Activated CD8-positive, alpha-beta memory T cell treated with anti-CD3 and anti-CD28 coated beads, Interleukin-2, amount 10 ng/mL, durations not matched to agents 7 days and 5 days (primary cell): ENCODE results near the gene CAMTA1. TPM values are rescaled to one million over a fixed set of nuclear protein-coding genes. Genes with fewer than 3 reads are reported as not detected.

Experiments used
- ATAC-seq: fragments of 150-1000 bp; cut with Tn5 transposase; one replicate; pipeline ENCODE4 v1.10.0; 2021; ENCODE audit warnings: moderate library complexity
- CTCF ChIA-PET: fragments of 350-600 bp; sonication (Branson Sonifier 250); formaldehyde crosslinking; loops from one replicate; lab custom pipeline; 2021; ENCODE audit warnings: antibody characterized with exemption; lab: Charles Lee
- DNase-seq: peaks from one replicate; pipeline ENCODE4 v3.0.0-alpha.2; 2020
- H3K27ac Mint-ChIP-seq: one replicate; pipeline ENCODE4 v1.8.0; 2021; ENCODE audit warnings: mild to moderate bottlenecking, mixed read lengths
- H3K27me3 Mint-ChIP-seq: one replicate; pipeline ENCODE4 v1.8.0; 2021; ENCODE audit warnings: mixed read lengths
- H3K36me3 Mint-ChIP-seq: one replicate; pipeline ENCODE4 v1.8.0; 2021; ENCODE audit warnings: mild to moderate bottlenecking, mixed read lengths
- H3K4me1 Mint-ChIP-seq: one replicate; pipeline ENCODE4 v1.8.0; 2021; ENCODE audit warnings: mixed read lengths
- H3K4me3 Mint-ChIP-seq: one replicate; pipeline ENCODE4 v1.8.0; 2021; ENCODE audit warnings: mild to moderate bottlenecking, moderate library complexity, mixed read lengths
- H3K9me3 Mint-ChIP-seq: one replicate; pipeline ENCODE4 v1.8.0; 2022; ENCODE audit warnings: low read depth, mixed read lengths
- total RNA-seq, 2 experiments: library from RNA; stranded (reverse); gene quantifications; one replicate each; pipeline ENCODE4 v1.2.3, GENCODE V29; 2021

Gene CAMTA1
- total RNA-seq, 2 experiments from 2014 or later, result 42.8 to 43.2 TPM

DNA sequence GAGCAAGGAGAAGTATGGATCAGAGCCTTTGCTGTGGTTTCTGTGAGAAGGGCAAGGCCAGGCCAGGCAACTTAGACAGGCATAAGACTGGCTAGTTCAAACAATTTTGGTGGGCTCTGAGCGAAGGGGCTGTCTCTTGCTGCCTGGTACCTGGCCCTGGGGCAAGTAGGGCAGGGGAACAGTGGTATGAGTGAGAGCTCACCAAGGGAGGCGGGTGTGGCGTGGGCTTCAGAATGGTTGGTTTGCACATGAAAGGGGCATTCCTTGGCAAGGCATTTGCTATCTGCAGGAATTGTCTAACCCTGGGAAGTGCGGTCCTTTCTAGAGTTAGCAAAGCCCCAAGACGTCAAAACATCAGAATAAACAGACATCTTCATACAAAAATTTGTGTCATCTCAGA lies 210.5 kb downstream of the CAMTA1 start:
- ATAC-seq (no peak), DNase-seq (no peak)
- peaks cover 65% of the 10 kb centered on the region for H3K27me3 Mint-ChIP-seq
- H3K4me3 Mint-ChIP-seq, result no peak overlapping the region
- H3K27ac Mint-ChIP-seq, result no peak overlapping the region
- no peaks in the 10 kb centered on the region for H3K36me3 Mint-ChIP-seq
- no peaks in the 10 kb centered on the region for H3K9me3 Mint-ChIP-seq
- peaks cover 14% of the 10 kb centered on the region for H3K4me1 Mint-ChIP-seq
- CTCF ChIA-PET, result interaction anchor here (1.2 kb wide), 1 partner anchor 10 kb away, joined by 3 read pairs; no protein-coding TSS in a partner anchor

DNA sequence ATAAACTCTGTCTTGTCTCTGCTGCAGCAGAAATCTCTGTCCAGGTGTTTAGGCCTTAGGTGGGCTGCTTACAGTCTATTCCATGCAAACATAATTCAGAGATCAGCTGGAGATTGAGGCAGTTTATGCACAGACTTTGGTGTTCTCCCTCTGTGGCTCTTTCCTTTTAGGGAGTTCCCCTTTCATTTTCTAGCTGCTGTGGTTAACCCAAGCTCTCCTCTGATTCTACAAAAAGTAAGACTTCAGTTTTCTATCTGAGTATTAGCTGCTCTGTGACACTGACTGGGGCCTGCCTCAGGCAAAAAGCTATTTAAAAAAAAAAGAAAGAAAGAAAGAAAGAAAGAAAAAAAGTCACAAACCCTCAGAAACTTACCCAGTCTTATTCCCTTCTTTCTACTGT lies 211.1 kb downstream of the CAMTA1 start:
- CTCF ChIA-PET, result interaction anchor here (1.2 kb wide), 1 partner anchor 9 kb away, joined by 3 read pairs; no protein-coding TSS in a partner anchor
- no peak for DNase-seq
- Mint-ChIP-seq H3K4me3 (no peak overlapping the region), H3K36me3 (no peaks in the 10 kb centered on the region), H3K27ac (no peak overlapping the region), H3K4me1 (peaks cover 16% of the 10 kb centered on the region), H3K9me3 (no peaks in the 10 kb centered on the region), H3K27me3 (peaks cover 65% of the 10 kb centered on the region)
- ATAC-seq, result no peak

DNA sequence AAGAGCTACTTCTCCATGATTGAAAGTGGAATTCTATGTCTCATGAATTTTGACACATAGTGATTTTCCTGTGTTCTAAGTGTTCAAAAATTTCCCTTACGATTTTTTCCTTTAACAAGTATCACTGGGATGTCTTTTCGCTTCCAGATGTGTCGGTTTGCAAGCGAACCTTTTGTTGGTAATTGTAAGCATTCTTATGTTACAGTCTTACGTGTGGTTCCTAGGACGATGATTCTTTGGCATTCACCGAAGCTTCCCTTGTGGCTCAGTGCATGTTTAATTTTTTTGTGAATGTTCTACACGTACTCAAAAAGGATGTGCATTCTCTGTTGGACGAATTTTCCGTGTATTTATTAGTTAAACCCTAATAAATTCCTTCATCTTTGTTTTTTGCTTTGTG lies 211.6 kb downstream of the CAMTA1 start:
- no peak for ATAC-seq
- CTCF ChIA-PET, result no interaction called here
- Mint-ChIP-seq H3K4me1 (peaks cover 16% of the 10 kb centered on the region), H3K9me3 (no peaks in the 10 kb centered on the region), H3K27me3 (peaks cover 64% of the 10 kb centered on the region), H3K4me3 (no peak overlapping the region), H3K36me3 (no peaks in the 10 kb centered on the region), H3K27ac (no peak overlapping the region)
- DNase-seq, result no peak

DNA sequence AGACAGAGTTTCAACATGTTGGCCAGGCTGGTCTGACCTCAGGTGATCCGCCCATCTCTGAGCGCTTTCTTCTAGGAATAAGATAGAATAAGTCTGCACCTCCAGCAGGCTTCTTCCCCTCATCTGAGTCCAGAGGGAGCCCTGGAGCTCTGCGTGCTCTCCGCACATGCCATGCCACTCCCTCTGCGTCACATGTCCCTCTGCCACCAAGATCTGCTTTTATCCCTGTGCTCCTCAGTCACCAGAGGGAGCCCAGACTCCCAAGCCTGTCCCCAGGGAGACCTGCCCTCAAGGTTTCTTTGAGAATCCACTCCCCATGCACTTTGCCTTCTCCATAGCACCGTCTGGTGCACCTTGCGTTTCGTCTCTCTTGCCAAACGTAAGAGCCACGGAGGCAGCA lies 213.0 kb downstream of the CAMTA1 start:
- no peaks in the 10 kb centered on the region for H3K36me3 Mint-ChIP-seq
- H3K27me3 Mint-ChIP-seq, result peaks cover 58% of the 10 kb centered on the region
- H3K27ac Mint-ChIP-seq, result no peak overlapping the region
- DNase-seq (no peak), ATAC-seq (no peak)
- no peak overlapping the region for H3K4me3 Mint-ChIP-seq
- peaks cover 16% of the 10 kb centered on the region for H3K4me1 Mint-ChIP-seq
- CTCF ChIA-PET, result no interaction called here
- no peaks in the 10 kb centered on the region for H3K9me3 Mint-ChIP-seq

DNA sequence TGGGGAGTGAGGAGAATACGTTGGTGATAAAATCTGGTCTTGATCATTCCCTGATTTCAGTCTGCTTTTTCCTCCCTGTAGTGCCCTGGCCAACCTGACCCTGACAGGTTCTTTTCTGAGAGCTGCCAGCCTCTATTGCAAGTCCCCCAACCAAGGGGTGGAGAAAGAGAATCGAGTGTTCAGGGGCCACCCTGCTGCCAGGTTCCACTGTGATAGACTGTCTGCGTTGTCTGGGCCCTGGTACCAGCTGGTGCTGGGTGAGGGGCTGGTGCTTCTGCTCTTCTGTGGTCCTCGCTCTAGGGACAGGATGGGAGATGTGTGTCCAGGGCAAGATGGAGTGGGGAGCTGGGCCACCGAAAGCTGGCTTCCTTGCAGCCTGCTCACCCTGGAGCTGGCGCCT lies 214.6 kb downstream of the CAMTA1 start:
- Mint-ChIP-seq H3K36me3 (no peaks in the 10 kb centered on the region), H3K9me3 (no peaks in the 10 kb centered on the region), H3K4me1 (peaks cover 16% of the 10 kb centered on the region), H3K27ac (no peak overlapping the region), H3K4me3 (no peak overlapping the region), H3K27me3 (peaks cover 46% of the 10 kb centered on the region)
- CTCF ChIA-PET, result interaction anchor here (0.7 kb wide), 1 partner anchor 14 kb away, joined by 3 read pairs; no protein-coding TSS in a partner anchor
- DNase-seq (no peak), ATAC-seq (no peak)

DNA sequence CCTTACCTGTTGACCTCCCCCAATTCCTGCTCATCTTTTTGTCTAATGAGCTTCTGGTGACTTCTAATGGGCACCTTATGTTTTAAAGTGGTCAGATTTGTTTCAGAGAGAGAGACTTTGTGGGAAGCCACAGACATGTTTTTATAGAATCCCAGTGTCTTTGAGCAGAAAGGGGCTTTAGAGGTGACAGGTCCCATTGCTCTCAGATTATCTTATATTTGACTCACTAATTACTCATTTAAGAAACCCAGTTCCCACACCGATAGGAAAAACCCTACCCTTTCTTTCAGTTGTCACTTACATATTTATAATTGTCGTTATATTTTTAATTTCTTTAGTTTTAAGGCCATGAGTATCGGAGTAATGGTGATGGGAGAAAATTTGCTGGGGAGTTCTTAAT lies 215.5 kb downstream of the CAMTA1 start:
- H3K4me3 Mint-ChIP-seq, result no peak overlapping the region
- ATAC-seq (no peak), DNase-seq (no peak)
- H3K27me3 Mint-ChIP-seq, result peaks cover 39% of the 10 kb centered on the region
- no peaks in the 10 kb centered on the region for H3K9me3 Mint-ChIP-seq
- no peak overlapping the region for H3K27ac Mint-ChIP-seq
- no peaks in the 10 kb centered on the region for H3K36me3 Mint-ChIP-seq
- CTCF ChIA-PET, result no interaction called here
- H3K4me1 Mint-ChIP-seq, result peaks cover 16% of the 10 kb centered on the region

DNA sequence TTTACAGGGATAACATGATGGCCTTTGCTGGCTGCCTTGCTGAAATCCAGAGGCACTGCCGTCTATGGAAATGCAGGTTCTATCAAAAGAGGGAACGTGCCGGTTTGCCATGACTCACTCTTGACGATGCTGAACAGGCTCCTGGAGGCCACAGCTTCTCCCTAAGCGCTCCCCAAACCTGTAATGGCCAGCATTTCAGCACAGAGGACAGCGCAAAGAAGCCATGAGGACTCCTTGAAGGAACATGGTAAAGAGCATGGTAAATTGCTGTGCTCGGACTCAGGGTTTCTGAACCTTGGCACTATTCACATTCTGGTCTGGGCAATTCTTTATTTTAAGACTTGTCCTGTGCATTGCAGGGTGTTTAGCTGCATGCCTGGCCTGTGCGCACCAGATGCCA lies 217.5 kb downstream of the CAMTA1 start:
- Mint-ChIP-seq H3K36me3 (no peaks in the 10 kb centered on the region), H3K4me3 (no peak overlapping the region), H3K4me1 (peaks cover 3% of the 10 kb centered on the region), H3K9me3 (no peaks in the 10 kb centered on the region), H3K27me3 (peaks cover 28% of the 10 kb centered on the region), H3K27ac (no peak overlapping the region)
- CTCF ChIA-PET, result no interaction called here
- ATAC-seq (no peak), DNase-seq (no peak)

DNA sequence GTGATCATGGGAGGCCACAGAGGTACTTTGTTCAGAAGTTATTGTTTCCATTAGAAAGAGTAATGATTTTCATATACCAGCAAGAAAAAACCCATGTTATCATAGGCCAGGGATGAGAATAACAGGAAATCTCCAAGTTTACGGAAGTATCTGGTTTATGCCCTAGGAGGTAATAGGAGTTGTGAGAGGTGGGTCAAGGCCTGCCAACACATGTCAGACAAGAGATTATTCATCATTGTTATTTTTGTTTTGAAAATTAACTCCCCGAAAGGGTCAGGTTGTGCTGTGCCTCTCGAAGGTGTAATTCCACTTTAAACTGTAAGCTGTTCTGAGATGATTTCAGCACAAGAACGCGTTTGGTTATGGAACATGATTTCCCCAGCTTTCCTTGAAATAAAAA lies 218.4 kb downstream of the CAMTA1 start:
- no peaks in the 10 kb centered on the region for H3K36me3 Mint-ChIP-seq
- peaks cover 3% of the 10 kb centered on the region for H3K4me1 Mint-ChIP-seq
- DNase-seq (no peak), ATAC-seq (no peak)
- H3K27me3 Mint-ChIP-seq, result peaks cover 20% of the 10 kb centered on the region
- no peak overlapping the region for H3K4me3 Mint-ChIP-seq
- H3K9me3 Mint-ChIP-seq, result no peaks in the 10 kb centered on the region
- H3K27ac Mint-ChIP-seq, result no peak overlapping the region
- CTCF ChIA-PET, result no interaction called here

DNA sequence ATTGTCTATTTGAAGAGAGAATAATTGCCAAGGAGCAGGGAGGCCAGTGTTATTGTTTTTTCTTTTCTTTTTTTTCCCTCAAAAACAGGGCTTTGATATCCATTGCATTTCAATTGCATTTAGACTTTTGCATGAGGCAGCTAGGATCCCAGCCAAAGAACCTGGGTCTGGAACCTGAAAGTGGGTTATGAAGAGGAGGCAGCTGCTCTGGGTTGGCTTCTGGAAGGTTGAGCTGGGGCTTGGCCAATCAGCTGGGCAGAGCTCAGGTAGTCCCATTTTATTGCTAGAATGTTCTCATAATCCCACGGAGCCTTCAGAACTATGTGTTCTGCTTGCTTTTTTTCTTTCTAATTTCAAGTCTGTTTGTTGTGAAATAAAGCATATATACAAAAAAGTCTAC lies 218.9 kb downstream of the CAMTA1 start:
- peaks cover 3% of the 10 kb centered on the region for H3K4me1 Mint-ChIP-seq
- H3K27ac Mint-ChIP-seq, result no peak overlapping the region
- no peaks in the 10 kb centered on the region for H3K9me3 Mint-ChIP-seq
- H3K36me3 Mint-ChIP-seq, result no peaks in the 10 kb centered on the region
- H3K27me3 Mint-ChIP-seq, result peaks cover 20% of the 10 kb centered on the region
- H3K4me3 Mint-ChIP-seq, result no peak overlapping the region
- no peak for ATAC-seq
- DNase-seq, result no peak
- CTCF ChIA-PET, result no interaction called here

DNA sequence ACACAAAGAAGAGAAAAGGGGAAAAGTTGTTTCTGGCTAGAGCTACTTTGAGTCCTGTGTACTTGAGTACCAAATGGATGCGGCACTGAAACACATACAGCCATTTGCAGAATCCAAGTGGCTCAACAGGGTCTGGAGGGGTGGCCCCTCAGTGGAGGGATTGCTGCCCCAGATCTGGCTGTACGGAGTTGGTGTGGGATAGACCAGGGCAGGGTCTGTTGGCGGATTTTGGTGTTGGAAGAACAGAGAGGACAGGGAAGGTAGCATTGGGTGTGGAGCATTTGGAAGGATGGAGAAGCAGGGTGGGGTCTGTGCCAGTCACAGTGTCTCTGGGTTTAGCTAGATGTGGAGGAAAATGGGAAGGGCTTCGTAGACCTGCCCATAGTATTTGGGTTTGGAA lies 220.5 kb downstream of the CAMTA1 start:
- H3K4me1 Mint-ChIP-seq, result peaks cover 3% of the 10 kb centered on the region
- H3K36me3 Mint-ChIP-seq, result no peaks in the 10 kb centered on the region
- no peak for ATAC-seq
- no peak overlapping the region for H3K27ac Mint-ChIP-seq
- H3K9me3 Mint-ChIP-seq, result no peaks in the 10 kb centered on the region
- CTCF ChIA-PET, result interaction anchor here (1.3 kb wide), 1 partner anchor 10 kb away, joined by 3 read pairs; no protein-coding TSS in a partner anchor
- H3K27me3 Mint-ChIP-seq, result peaks cover 6% of the 10 kb centered on the region
- H3K4me3 Mint-ChIP-seq, result no peak overlapping the region
- no peak for DNase-seq

DNA sequence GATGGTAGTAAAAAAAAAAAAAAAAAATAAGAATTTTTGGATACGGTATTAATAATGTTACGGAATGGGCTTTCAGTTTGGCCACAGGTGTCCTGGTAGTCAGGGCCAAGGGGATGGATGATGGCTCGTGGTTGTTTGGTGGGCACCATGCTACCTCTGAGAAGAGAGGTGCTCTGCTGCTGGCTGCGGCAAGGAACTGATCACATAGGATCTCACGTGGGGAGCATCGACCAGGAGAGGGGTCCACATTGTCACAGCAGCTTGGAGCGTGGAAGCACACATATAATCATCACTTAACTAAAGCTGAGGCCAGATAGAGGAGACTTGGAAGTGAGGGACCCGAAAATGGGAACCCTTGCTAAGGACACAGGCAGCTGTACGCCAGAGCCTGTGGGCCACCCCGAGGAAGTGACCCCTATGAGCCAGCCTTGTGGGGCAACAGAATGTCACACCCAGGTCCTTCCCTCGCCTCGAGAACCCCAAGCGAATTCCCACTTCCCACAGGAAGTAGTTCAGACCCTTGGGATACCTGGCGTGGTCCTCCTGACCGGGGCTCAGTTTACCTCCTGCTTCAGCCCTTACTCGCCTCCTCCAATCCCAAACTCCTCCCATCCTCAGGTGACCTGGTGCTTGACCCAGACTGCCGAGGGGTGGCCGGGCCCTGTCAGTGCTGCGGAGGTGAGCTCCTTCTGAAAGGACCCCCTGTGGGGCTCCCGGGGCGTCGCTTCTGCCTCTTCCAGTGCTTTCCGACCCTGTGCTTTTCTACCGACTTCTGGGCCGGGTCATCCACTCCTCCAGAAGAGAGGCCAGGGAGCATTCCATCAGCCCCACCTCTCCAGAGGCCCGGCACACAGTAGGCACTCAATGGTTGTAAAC lies 222.0 kb downstream of the CAMTA1 start:
- ATAC-seq (no peak), DNase-seq (no peak)
- Mint-ChIP-seq H3K36me3 (no peaks in the 10 kb centered on the region), H3K27me3 (peaks cover 2% of the 10 kb centered on the region), H3K9me3 (no peaks in the 10 kb centered on the region), H3K4me1 (no peaks in the 10 kb centered on the region), H3K27ac (no peak overlapping the region), H3K4me3 (no peak overlapping the region)
- CTCF ChIA-PET, result no interaction called here

DNA sequence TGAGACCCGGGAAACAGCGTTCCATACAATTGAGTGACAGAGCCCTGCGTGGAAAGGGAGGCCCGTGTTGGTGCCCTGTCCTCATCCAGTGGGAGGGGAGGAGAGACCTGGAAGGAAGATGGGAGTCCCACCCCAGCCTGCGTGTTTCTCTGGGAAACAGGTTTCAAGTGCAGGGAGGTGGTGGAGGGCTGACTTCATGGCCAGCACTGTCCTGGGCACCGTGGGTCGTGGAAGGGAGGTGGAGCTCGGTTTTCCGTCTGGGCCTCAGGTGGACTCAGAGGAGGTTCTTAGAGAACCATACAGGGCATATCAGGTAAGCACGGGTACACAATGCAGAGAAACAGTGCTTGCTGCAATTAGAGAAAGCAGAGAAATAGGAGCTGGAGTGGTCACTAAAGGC lies 222.6 kb downstream of the CAMTA1 start:
- DNase-seq, result no peak
- no peak overlapping the region for H3K4me3 Mint-ChIP-seq
- H3K27me3 Mint-ChIP-seq, result peaks cover 1% of the 10 kb centered on the region
- H3K4me1 Mint-ChIP-seq, result no peaks in the 10 kb centered on the region
- no peak for ATAC-seq
- CTCF ChIA-PET, result no interaction called here
- no peaks in the 10 kb centered on the region for H3K9me3 Mint-ChIP-seq
- H3K36me3 Mint-ChIP-seq, result no peaks in the 10 kb centered on the region
- no peak overlapping the region for H3K27ac Mint-ChIP-seq

DNA sequence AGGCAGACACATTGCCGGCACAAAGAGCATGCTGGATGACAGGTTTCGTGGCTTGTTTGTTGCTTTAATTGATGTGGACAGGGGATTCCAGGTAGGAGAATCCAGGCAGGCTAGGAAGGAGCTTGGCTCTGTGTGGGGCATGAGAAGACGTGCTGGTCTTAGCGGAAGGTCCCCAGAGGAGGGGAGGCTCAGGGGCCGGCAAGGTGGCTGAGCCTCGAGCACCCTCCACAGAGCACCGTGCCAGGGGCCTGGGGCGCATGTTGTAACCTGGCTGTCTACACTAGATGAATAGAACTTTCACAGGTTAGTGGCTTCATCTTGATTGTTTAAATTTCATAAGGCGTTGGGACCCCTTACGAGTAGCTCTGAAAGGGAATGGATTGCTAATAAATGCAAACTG lies 223.1 kb downstream of the CAMTA1 start:
- CTCF ChIA-PET, result no interaction called here
- Mint-ChIP-seq H3K36me3 (no peaks in the 10 kb centered on the region), H3K27ac (no peak overlapping the region), H3K4me3 (no peak overlapping the region), H3K4me1 (no peaks in the 10 kb centered on the region), H3K9me3 (no peaks in the 10 kb centered on the region), H3K27me3 (no peaks in the 10 kb centered on the region)
- ATAC-seq (no peak), DNase-seq (no peak)

DNA sequence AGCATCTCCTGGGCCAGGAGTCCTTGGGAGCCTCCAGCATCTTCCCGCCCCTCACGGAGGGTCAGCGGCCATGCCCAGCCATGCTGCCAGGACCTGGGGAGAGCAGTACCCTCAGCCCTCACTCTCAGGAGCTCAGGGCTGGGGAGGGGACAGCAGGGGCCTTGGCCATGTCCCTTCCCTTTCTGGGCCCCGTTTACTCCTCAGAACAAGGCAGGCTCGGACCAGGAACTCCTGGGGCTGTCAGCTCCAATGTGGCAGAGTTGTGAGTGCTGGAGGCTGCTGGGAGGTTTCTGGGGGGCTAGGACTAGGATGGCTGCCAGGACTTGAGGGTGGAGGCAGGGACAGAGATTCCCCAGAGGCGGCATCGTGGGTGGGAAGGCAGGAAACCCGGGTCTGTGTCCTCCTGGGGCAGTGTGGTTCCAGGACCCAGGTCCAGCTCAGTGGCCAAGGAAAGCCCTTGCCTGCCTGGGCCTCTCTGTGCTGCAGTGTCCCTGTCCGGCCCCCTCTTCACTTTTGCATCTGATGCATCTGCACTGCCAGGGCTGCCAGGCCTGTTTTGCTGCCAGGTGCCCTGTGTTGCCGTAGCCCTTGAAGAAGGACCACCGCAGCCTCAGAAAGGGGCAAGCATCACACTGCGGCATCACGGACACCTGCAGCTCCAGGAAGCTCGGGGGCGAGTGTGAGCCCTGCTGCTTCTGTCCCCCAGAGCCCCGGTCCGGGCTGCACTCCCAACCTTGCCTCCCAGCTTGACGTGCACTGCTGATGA lies 223.9 kb downstream of the CAMTA1 start:
- CTCF ChIA-PET, result no interaction called here
- Mint-ChIP-seq H3K27me3 (no peaks in the 10 kb centered on the region), H3K4me1 (no peaks in the 10 kb centered on the region), H3K27ac (no peak overlapping the region), H3K4me3 (no peak overlapping the region), H3K36me3 (no peaks in the 10 kb centered on the region), H3K9me3 (no peaks in the 10 kb centered on the region)
- DNase-seq, result no peak
- ATAC-seq, result no peak
